Endothelial cell of umbilical vein (primary cell): ENCODE measurements around the gene LPIN2. TPM values are rescaled to one million over a fixed set of nuclear protein-coding genes. Genes with fewer than 3 reads are reported as not detected.
"Not testable (repeated sequence)": the region's sequence is repeated elsewhere in the genome, so short reads cannot be mapped to it uniquely, and the experiment has no call there.

Experiments used
- BruUV-seq: library from RNA; stranded (reverse); fragments of 400-500 nt; replicated peaks from 2 replicates; lab custom pipeline; 2021; lab: Mats Ljungman, UMichigan
- CTCF ChIA-PET: fragments of 300-600, 350-600 bp; sonication (Branson Sonifier 250); formaldehyde crosslinking; loops from one replicate; lab custom pipeline; 2021; ENCODE audit warnings: antibody characterized with exemption, inconsistent platforms; lab: Charles Lee
- POLR2A ChIA-PET: fragments of 300-600, 350-600 bp; sonication (Branson Sonifier 250); formaldehyde crosslinking; loops from one replicate; lab custom pipeline; 2021; ENCODE audit warnings: antibody characterized with exemption, inconsistent platforms; lab: Charles Lee
- DNase-seq: peaks from one replicate; pipeline ENCODE4 v3.0.0-alpha.2; 2011; ENCODE audit warnings: low read depth, low spot score
- FAIRE-seq: peaks from 2 replicates; lab custom pipeline; 2011; peaks lifted over from hg19 to GRCh38; lab: Jason Lieb, UNC
- H2AFZ ChIP-seq: 2 replicates; pipeline ENCODE4 v1.6.0; 2012; ENCODE audit warnings: low read depth, low read length, control low read depth, inconsistent platforms
- H3K27ac ChIP-seq: 2 replicates; pipeline ENCODE4 v1.5.1; 2011; ENCODE audit warnings: low read depth, mild to moderate bottlenecking, control low read depth, low read length, moderate library complexity; ENCODE audit not compliant: insufficient read depth
- H3K27me3 ChIP-seq, 2 experiments: 2 replicates each; pipeline versions ENCODE4 v1.6.0 to v1.6.1; 2011; ENCODE audit warnings: low read length in 2 of 2, mixed read lengths in 1 of 2; ENCODE audit not compliant: control insufficient read depth in 2 of 2, insufficient read depth in 2 of 2
- H3K36me3 ChIP-seq, 2 experiments: 2 replicates in 1 of 2; 3 replicates in 1 of 2; pipeline ENCODE4 v1.5.1; 2011; ENCODE audit warnings: low read length in 2 of 2, mild to moderate bottlenecking in 1 of 2, moderate library complexity in 1 of 2; ENCODE audit not compliant: control insufficient read depth in 2 of 2, insufficient read depth in 2 of 2; ENCODE audit errors: extremely low read depth in 1 of 2
- H3K4me1 ChIP-seq: 3 replicates; pipeline ENCODE4 v1.5.1; 2011; ENCODE audit warnings: mild to moderate bottlenecking, low read length; ENCODE audit not compliant: control insufficient read depth, insufficient read depth; ENCODE audit errors: extremely low read depth
- H3K4me2 ChIP-seq: 2 replicates; pipeline ENCODE4 v1.6.1; 2011; ENCODE audit warnings: low read length, control low read depth, mixed read lengths; ENCODE audit not compliant: insufficient read depth
- H3K4me3 ChIP-seq, 3 experiments: fragments of 200-600 bp in 1 of 3; sonication (generic), shearing (Covaris generic) in 1 of 3; replicated peaks in 1 of 3; 2 replicates each; pipeline ENCODE4 v1.5.1; 2011 to 2016; ENCODE audit warnings: control low read depth in 3 of 3, low read length in 3 of 3, mild to moderate bottlenecking in 2 of 3, inconsistent platforms in 1 of 3, low read depth in 1 of 3, moderate library complexity in 1 of 3; ENCODE audit not compliant: insufficient read depth in 1 of 3
- H3K79me2 ChIP-seq: 2 replicates; pipeline ENCODE4 v1.6.0; 2012; ENCODE audit warnings: low read length, inconsistent platforms; ENCODE audit not compliant: control insufficient read depth, insufficient read depth
- H3K9ac ChIP-seq: replicated peaks from 2 replicates; pipeline ENCODE3; 2011; ENCODE audit warnings: low read length, control low read depth; ENCODE audit not compliant: insufficient read depth; ENCODE audit errors: extremely low read depth
- H3K9me1 ChIP-seq: replicated peaks from 3 replicates; pipeline ENCODE4 v1.6.0; 2011; ENCODE audit warnings: mild to moderate bottlenecking, low read length; ENCODE audit not compliant: control insufficient read depth, insufficient read depth; ENCODE audit errors: extremely low read depth
- H3K9me3 ChIP-seq: replicated peaks from 2 replicates; pipeline ENCODE4 v1.5.1; 2012; ENCODE audit warnings: low read length, inconsistent platforms; ENCODE audit not compliant: control insufficient read depth, insufficient read depth
- H4K20me1 ChIP-seq: replicated peaks from 2 replicates; pipeline ENCODE3; 2011; ENCODE audit warnings: mild to moderate bottlenecking, low read length; ENCODE audit not compliant: control insufficient read depth, insufficient read depth; ENCODE audit errors: extremely low read depth
- EZH2 ChIP-seq: IDR thresholded peaks from 2 replicates; pipeline ENCODE4 v1.6.1; 2012; ENCODE audit warnings: borderline replicate concordance, low read depth, mild to moderate bottlenecking, moderate library complexity, low read length, inconsistent platforms; ENCODE audit not compliant: severe bottlenecking
- FOS ChIP-seq: IDR thresholded peaks from 2 replicates; pipeline ENCODE4 v1.6.1; 2011; ENCODE audit warnings: mild to moderate bottlenecking, low read length, moderate library complexity, borderline replicate concordance; ENCODE audit not compliant: insufficient read depth
- GATA2 ChIP-seq: IDR thresholded peaks from 2 replicates; pipeline ENCODE4 v1.7.0; 2011; ENCODE audit warnings: low read depth, mild to moderate bottlenecking, moderate library complexity, mixed read lengths, low read length; ENCODE audit not compliant: insufficient read length, insufficient read depth
- JUN ChIP-seq: IDR thresholded peaks from 2 replicates; pipeline ENCODE4 v1.6.1; 2011; ENCODE audit warnings: borderline replicate concordance, low read depth; ENCODE audit not compliant: insufficient read length, insufficient read depth
- MAX ChIP-seq: IDR thresholded peaks from 2 replicates; pipeline ENCODE4 v1.6.1; 2011; ENCODE audit not compliant: insufficient read depth, insufficient read length
- MYC ChIP-seq: IDR thresholded peaks from one replicate; pipeline ENCODE4 v1.6.1; 2011; ENCODE audit warnings: mild to moderate bottlenecking, low read depth, low read length
- POLR2A ChIP-seq: IDR thresholded peaks from 2 replicates; pipeline ENCODE4 v1.6.1; 2012; ENCODE audit warnings: low read depth, mild to moderate bottlenecking, control low read depth, low read length
- POLR2AphosphoS5 ChIP-seq: IDR thresholded peaks from 2 replicates; pipeline ENCODE4 v1.6.1; 2012; ENCODE audit warnings: low read depth, mild to moderate bottlenecking, control low read depth, low read length, moderate library complexity; ENCODE audit not compliant: insufficient read depth
- dilution Hi-C: fragments of 300-500 bp; cut with MboI; formaldehyde crosslinking; loops from one replicate; pipeline ENCODE4 v1.15.0; 2019; ENCODE audit warnings: low sequenced_read_pairs; ENCODE audit not compliant: extremely low pct_ligation_motif_present
- intact Hi-C: fragments of 100-400 bp; cut with micrococcal nuclease; formaldehyde crosslinking; loops from one replicate; pipeline ENCODE4 v1.10.0; 2022
- polyA plus RNA-seq, 4 experiments: library from polyadenylated mRNA; depleted of rRNA in 3 of 4; stranded (reverse) in 3 of 4; unstranded in 1 of 4; fragments of >200 nt; gene quantifications; 2 replicates each; pipeline versions ENCODE4 v1.2.1 to v1.2.3, GENCODE V29; 2011 to 2012; ENCODE audit warnings: missing spikeins in 1 of 4
- total RNA-seq: library from RNA; stranded (reverse); gene quantifications from 2 replicates; pipeline ENCODE4 v1.2.3, GENCODE V29; 2021
- TF ChIP-seq, protein P1 (sequence below), 2 donors: IDR thresholded peaks; 1 replicate in 1 of 2; 2 replicates in 1 of 2; pipeline ENCODE4 v1.5.1; 2011; ENCODE audit warnings: low read length in 2 of 2, mild to moderate bottlenecking in 2 of 2, moderate library complexity in 2 of 2, control low read depth in 1 of 2, inconsistent platforms in 1 of 2, low read depth in 1 of 2; ENCODE audit not compliant: insufficient read depth in 1 of 2; ENCODE audit errors: extremely low read depth in 1 of 2

Gene LPIN2
- total and polyA plus RNA-seq, 2 donors (not counting 3 experiments of a cell fraction or from before 2014, with no cell fraction given), result 14.7 to 24.4 TPM

DNA sequence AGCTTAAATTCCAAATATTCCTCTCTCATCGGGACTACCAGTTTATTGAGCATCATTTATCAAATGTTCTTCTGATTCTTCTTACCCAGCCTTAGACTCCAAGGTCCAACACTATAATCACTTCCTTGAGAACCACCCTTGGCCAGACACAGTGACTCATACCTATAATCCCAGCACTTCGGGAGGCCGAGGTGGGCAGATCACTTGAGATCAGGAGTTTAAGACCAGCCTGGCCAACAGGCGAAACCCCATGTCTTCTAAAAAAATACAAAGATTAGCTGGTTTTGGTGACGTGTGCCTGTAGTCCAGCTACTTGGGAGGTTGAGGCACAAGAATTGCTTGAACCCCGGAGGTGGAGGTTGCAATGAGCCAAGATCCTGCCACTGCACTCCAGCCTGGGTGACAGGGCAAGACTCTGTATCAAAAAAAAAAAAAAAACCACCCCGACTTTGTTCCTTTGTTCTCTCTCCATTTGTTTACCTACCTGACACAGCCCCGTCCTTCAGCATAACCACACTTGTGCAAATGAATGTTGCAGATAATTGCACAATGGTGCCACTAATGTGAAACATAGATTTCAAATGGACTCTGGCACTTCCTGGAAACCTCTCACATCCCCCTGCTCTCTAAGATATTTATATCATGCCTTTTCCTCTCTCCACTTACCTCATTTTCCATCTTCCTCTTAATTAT is 38.9 kb upstream of the LPIN2 start:
- Histone ChIP-seq H3K79me2 (no peaks in the 10 kb centered on the region), H4K20me1 (no peaks in the 10 kb centered on the region), H3K4me1 (no peaks in the 10 kb centered on the region), H3K36me3 (no peaks in the 10 kb centered on the region), H3K9me3 (no peaks in the 10 kb centered on the region), H3K4me2 (no peak overlapping the region), H3K27ac (no peak overlapping the region), H3K9ac (no peak overlapping the region), H3K9me1 (no peaks in the 10 kb centered on the region), H3K27me3 (no peaks in the 10 kb centered on the region), H2AFZ (no peak overlapping the region), H3K4me3 (no peak overlapping the region)
- FAIRE-seq, result no peak
- no peak for DNase-seq
- ChIA-PET CTCF (interaction anchor here (0.6 to 1.8 kb wide), 3 partner anchors 11 to 42 kb away, joined by 3 to 10 read pairs (median 6); no protein-coding TSS in a partner anchor), POLR2A (no interaction called here)
- TF ChIP-seq EZH2 (no peak), POLR2A (no peak), MAX (no peak), POLR2AphosphoS5 (no peak), GATA2 (no peak), JUN (no peak), MYC (no peak), FOS (no peak)
- TF ChIP-seq, protein P1, sequence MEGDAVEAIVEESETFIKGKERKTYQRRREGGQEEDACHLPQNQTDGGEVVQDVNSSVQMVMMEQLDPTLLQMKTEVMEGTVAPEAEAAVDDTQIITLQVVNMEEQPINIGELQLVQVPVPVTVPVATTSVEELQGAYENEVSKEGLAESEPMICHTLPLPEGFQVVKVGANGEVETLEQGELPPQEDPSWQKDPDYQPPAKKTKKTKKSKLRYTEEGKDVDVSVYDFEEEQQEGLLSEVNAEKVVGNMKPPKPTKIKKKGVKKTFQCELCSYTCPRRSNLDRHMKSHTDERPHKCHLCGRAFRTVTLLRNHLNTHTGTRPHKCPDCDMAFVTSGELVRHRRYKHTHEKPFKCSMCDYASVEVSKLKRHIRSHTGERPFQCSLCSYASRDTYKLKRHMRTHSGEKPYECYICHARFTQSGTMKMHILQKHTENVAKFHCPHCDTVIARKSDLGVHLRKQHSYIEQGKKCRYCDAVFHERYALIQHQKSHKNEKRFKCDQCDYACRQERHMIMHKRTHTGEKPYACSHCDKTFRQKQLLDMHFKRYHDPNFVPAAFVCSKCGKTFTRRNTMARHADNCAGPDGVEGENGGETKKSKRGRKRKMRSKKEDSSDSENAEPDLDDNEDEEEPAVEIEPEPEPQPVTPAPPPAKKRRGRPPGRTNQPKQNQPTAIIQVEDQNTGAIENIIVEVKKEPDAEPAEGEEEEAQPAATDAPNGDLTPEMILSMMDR (IDR thresholded peaks at IDR 0.05; ENCODE audit: extremely low read depth in 1 of 2, insufficient read depth in 1 of 2, low read depth in 1 of 2, low read length in 2 of 2), result no peak
- no TSS peak for BruUV-seq
- intact Hi-C loops (no loop called here), dilution Hi-C loops (no loop called here)

DNA sequence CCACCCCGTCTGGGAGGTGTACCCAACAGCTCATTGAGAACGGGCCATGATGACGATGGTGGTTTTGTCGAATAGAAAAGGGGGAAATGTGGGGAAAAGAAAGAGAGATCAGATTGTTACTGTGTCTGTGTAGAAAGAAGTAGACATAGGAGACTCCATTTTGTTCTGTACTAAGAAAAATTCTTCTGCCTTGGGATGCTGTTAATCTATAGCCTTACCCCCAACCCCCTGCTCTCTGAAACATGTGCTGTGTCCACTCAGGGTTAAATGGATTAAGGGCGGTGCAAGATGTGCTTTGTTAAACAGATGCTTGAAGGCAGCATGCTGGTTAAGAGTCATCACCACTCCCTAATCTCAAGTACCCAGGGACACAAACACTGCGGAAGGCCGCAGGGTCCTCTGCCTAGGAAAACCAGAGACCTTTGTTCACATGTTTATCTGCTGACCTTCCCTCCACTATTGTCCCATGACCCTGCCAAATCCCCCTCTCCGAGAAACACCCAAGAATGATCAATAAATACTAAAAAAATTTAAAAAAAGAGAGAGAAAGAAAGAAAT is 37.0 kb upstream of the LPIN2 start:
- H4K20me1 ChIP-seq, H3K9ac ChIP-seq, BruUV-seq, H3K79me2 ChIP-seq, H3K9me3 ChIP-seq, H3K4me1 ChIP-seq, POLR2A ChIA-PET, H3K4me2 ChIP-seq, H3K4me3 ChIP-seq, H3K36me3 ChIP-seq, H3K27ac ChIP-seq, H3K27me3 ChIP-seq, FAIRE-seq, DNase-seq, H3K9me1 ChIP-seq, H2AFZ ChIP-seq, intact Hi-C loops, dilution Hi-C loops: not testable (repeated sequence)
- CTCF ChIA-PET, result interaction anchor here (1.2 to 1.8 kb wide), 2 partner anchors 13 kb away, joined by 3 to 10 read pairs; no protein-coding TSS in a partner anchor
